ENCODE results near the gene UMODL1. TPM values are rescaled to one million over a fixed set of nuclear protein-coding genes. Genes with fewer than 3 reads are reported as not detected.
"Not testable (repeated sequence)": the region's sequence is repeated elsewhere in the genome, so short reads cannot be mapped to it uniquely, and the experiment has no call there.

Gene UMODL1
- total RNA-seq, 1 experiment from 2014 or later = 2.3 TPM

- not testable (repeated sequence) for H3K9me3 ChIP-seq (ENCODE audit: low read length); H3K27me3 ChIP-seq (ENCODE audit: low read length); H3K4me3 ChIP-seq (ENCODE audit: low read length); H3K9ac ChIP-seq (ENCODE audit: low read length); H3K79me2 ChIP-seq (ENCODE audit: low read length); H3K27ac ChIP-seq (ENCODE audit: low read length); H2AFZ ChIP-seq (ENCODE audit: low read length); DNase-seq; H3K36me3 ChIP-seq (ENCODE audit: insufficient read depth, low read length); H4K20me1 ChIP-seq (ENCODE audit: insufficient read depth, low read depth, low read length); H3K9me2 ChIP-seq (replicated peaks; ENCODE audit: insufficient read depth, low read length); H3K4me2 ChIP-seq (ENCODE audit: low read depth, low read length, poor library complexity, severe bottlenecking)
- peaks cover 32% of the 10 kb centered on the region for H3K4me1 ChIP-seq (ENCODE audit: low read length)
Measured at GRCh38 chr21:42077685-42078238, 6.6 kb downstream of the UMODL1 start.

GRCh38 chr21:42078247-42079007 is 7.3 kb downstream of the UMODL1 start:
- not testable (repeated sequence) for H3K9ac ChIP-seq (ENCODE audit: low read length); H3K79me2 ChIP-seq (ENCODE audit: low read length); H3K9me3 ChIP-seq (ENCODE audit: low read length); H3K4me2 ChIP-seq (ENCODE audit: low read depth, low read length, poor library complexity, severe bottlenecking); H3K27me3 ChIP-seq (ENCODE audit: low read length); H3K36me3 ChIP-seq (ENCODE audit: insufficient read depth, low read length); H4K20me1 ChIP-seq (ENCODE audit: insufficient read depth, low read depth, low read length); H3K27ac ChIP-seq (ENCODE audit: low read length); DNase-seq; H2AFZ ChIP-seq (ENCODE audit: low read length); H3K9me2 ChIP-seq (replicated peaks; ENCODE audit: insufficient read depth, low read length); H3K4me3 ChIP-seq (ENCODE audit: low read length)
- peaks cover 34% of the 10 kb centered on the region for H3K4me1 ChIP-seq (ENCODE audit: low read length)

- Histone ChIP-seq H3K9ac (ENCODE audit: low read length) (no peak overlapping the region), H4K20me1 (ENCODE audit: insufficient read depth, low read depth, low read length) (peaks cover 6% of the 10 kb centered on the region; the same call in 1 of the 2 replicates), H3K9me3 (ENCODE audit: low read length) (no peaks in the 10 kb centered on the region), H3K27ac (ENCODE audit: low read length) (no peak overlapping the region), H3K79me2 (ENCODE audit: low read length) (no peaks in the 10 kb centered on the region), H2AFZ (ENCODE audit: low read length) (no peak overlapping the region), H3K4me3 (ENCODE audit: low read length) (no peak overlapping the region), H3K36me3 (ENCODE audit: insufficient read depth, low read length) (no peaks in the 10 kb centered on the region), H3K27me3 (ENCODE audit: low read length) (no peaks in the 10 kb centered on the region), H3K4me1 (ENCODE audit: low read length) (peaks cover 36% of the 10 kb centered on the region), H3K4me2 (ENCODE audit: low read depth, low read length, poor library complexity, severe bottlenecking) (no peak overlapping the region), H3K9me2 (replicated peaks; ENCODE audit: insufficient read depth, low read length) (no peaks in the 10 kb centered on the region)
- no peak for DNase-seq
Measured at GRCh38 chr21:42079008-42079938, 8.2 kb downstream of the UMODL1 start.

- H3K27me3 ChIP-seq (ENCODE audit: low read length) = no peaks in the 10 kb centered on the region
- H3K79me2 ChIP-seq (ENCODE audit: low read length) = no peaks in the 10 kb centered on the region
- H3K4me2 ChIP-seq (ENCODE audit: low read depth, low read length, poor library complexity, severe bottlenecking) = no peak overlapping the region
- H3K9me3 ChIP-seq (ENCODE audit: low read length) = no peaks in the 10 kb centered on the region
- no peak for DNase-seq
- no peak overlapping the region for H3K9ac ChIP-seq (ENCODE audit: low read length)
- peaks cover 44% of the 10 kb centered on the region for H3K4me1 ChIP-seq (ENCODE audit: low read length)
- H3K4me3 ChIP-seq (ENCODE audit: low read length) = no peak overlapping the region
- H4K20me1 ChIP-seq (ENCODE audit: insufficient read depth, low read depth, low read length) = peaks cover 6% of the 10 kb centered on the region; the same call in 1 of the 2 replicates
- H3K36me3 ChIP-seq (ENCODE audit: insufficient read depth, low read length) = no peaks in the 10 kb centered on the region
- no peak overlapping the region for H2AFZ ChIP-seq (ENCODE audit: low read length)
- no peaks in the 10 kb centered on the region for H3K9me2 ChIP-seq (replicated peaks; ENCODE audit: insufficient read depth, low read length)
- no peak overlapping the region for H3K27ac ChIP-seq (ENCODE audit: low read length)
Measured at GRCh38 chr21:42079939-42080787, 9.0 kb downstream of the UMODL1 start.

- H3K27ac ChIP-seq (ENCODE audit: low read length) = no peak overlapping the region
- no peaks in the 10 kb centered on the region for H3K9me2 ChIP-seq (replicated peaks; ENCODE audit: insufficient read depth, low read length)
- H2AFZ ChIP-seq (ENCODE audit: low read length) = no peak overlapping the region
- H3K4me3 ChIP-seq (ENCODE audit: low read length) = no peak overlapping the region
- H3K79me2 ChIP-seq (ENCODE audit: low read length) = no peaks in the 10 kb centered on the region
- peaks cover 6% of the 10 kb centered on the region; the same call in 1 of the 2 replicates for H4K20me1 ChIP-seq (ENCODE audit: insufficient read depth, low read depth, low read length)
- DNase-seq = no peak
- H3K9ac ChIP-seq (ENCODE audit: low read length) = no peak overlapping the region
- H3K4me2 ChIP-seq (ENCODE audit: low read depth, low read length, poor library complexity, severe bottlenecking) = no peak overlapping the region
- H3K9me3 ChIP-seq (ENCODE audit: low read length) = no peaks in the 10 kb centered on the region
- H3K27me3 ChIP-seq (ENCODE audit: low read length) = no peaks in the 10 kb centered on the region; the same call in 1 of the 2 replicates
- no peaks in the 10 kb centered on the region for H3K36me3 ChIP-seq (ENCODE audit: insufficient read depth, low read length)
- H3K4me1 ChIP-seq (ENCODE audit: low read length) = peaks cover 50% of the 10 kb centered on the region
Measured at GRCh38 chr21:42080788-42081083, 9.6 kb downstream of the UMODL1 start.

GRCh38 chr21:42081138-42081537 is 10.0 kb downstream of the UMODL1 start:
- Histone ChIP-seq H3K27me3 (ENCODE audit: low read length) (no peaks in the 10 kb centered on the region; the same call in 1 of the 2 replicates), H4K20me1 (ENCODE audit: insufficient read depth, low read depth, low read length) (peaks cover 6% of the 10 kb centered on the region; the same call in 1 of the 2 replicates), H3K4me3 (ENCODE audit: low read length) (no peak overlapping the region), H3K9ac (ENCODE audit: low read length) (no peak overlapping the region), H3K4me2 (ENCODE audit: low read depth, low read length, poor library complexity, severe bottlenecking) (no peak overlapping the region), H3K4me1 (ENCODE audit: low read length) (peaks cover 53% of the 10 kb centered on the region), H3K79me2 (ENCODE audit: low read length) (no peaks in the 10 kb centered on the region), H3K36me3 (ENCODE audit: insufficient read depth, low read length) (no peaks in the 10 kb centered on the region), H3K9me2 (replicated peaks; ENCODE audit: insufficient read depth, low read length) (no peaks in the 10 kb centered on the region), H3K9me3 (ENCODE audit: low read length) (no peaks in the 10 kb centered on the region), H3K27ac (ENCODE audit: low read length) (no peak overlapping the region), H2AFZ (ENCODE audit: low read length) (no peak overlapping the region)
- no peak for DNase-seq

GRCh38 chr21:42081931-42082381 is 10.8 kb downstream of the UMODL1 start:
- H3K27ac ChIP-seq (ENCODE audit: low read length) = no peak overlapping the region
- no peak overlapping the region for H2AFZ ChIP-seq (ENCODE audit: low read length)
- H3K36me3 ChIP-seq (ENCODE audit: insufficient read depth, low read length) = no peaks in the 10 kb centered on the region
- no peaks in the 10 kb centered on the region for H3K9me3 ChIP-seq (ENCODE audit: low read length)
- peaks cover 6% of the 10 kb centered on the region; the same call in 1 of the 2 replicates for H4K20me1 ChIP-seq (ENCODE audit: insufficient read depth, low read depth, low read length)
- H3K79me2 ChIP-seq (ENCODE audit: low read length) = no peaks in the 10 kb centered on the region
- DNase-seq = no peak
- H3K4me1 ChIP-seq (ENCODE audit: low read length) = peaks cover 53% of the 10 kb centered on the region
- no peak overlapping the region for H3K9ac ChIP-seq (ENCODE audit: low read length)
- no peaks in the 10 kb centered on the region; the same call in 1 of the 2 replicates for H3K27me3 ChIP-seq (ENCODE audit: low read length)
- H3K9me2 ChIP-seq (replicated peaks; ENCODE audit: insufficient read depth, low read length) = no peaks in the 10 kb centered on the region
- H3K4me3 ChIP-seq (ENCODE audit: low read length) = no peak overlapping the region
- no peak overlapping the region for H3K4me2 ChIP-seq (ENCODE audit: low read depth, low read length, poor library complexity, severe bottlenecking)
